ENCODE data around the gene KNG1. TPM values are rescaled to one million over a fixed set of nuclear protein-coding genes. Genes with fewer than 3 reads are reported as not detected.

The KNG1 gene
- total and polyA plus RNA-seq, 2 of the 8 experiments (the other 6 are each of a cell fraction or from before 2014, with no cell fraction given) = 0.05 TPM; not detected in 1

GRCh38 chr3:186754871-186755270 is 37.7 kb downstream of the KNG1 start (continued):
- TF ChIP-seq CHD7 (IDR thresholded peaks at IDR 0.05; ENCODE audit: insufficient replicate concordance, low read length) (no peak), CBX5 (IDR thresholded peaks at IDR 0.05; ENCODE audit: low read depth, low read length) (no peak), RFX5 (IDR thresholded peaks at IDR 0.05; ENCODE audit: borderline replicate concordance, low read depth, low read length) (no peak)

All from H1 (cell line).